ENCODE results near the gene OCA2.

- no peak for TF ChIP-seq CTCF (IDR thresholded peaks at IDR 0.05)
- TF ChIP-seq POLR2A (IDR thresholded peaks at IDR 0.05): no peak
- no peak for TF ChIP-seq POLR2AphosphoS5 (IDR thresholded peaks at IDR 0.05)
Observed at GRCh38 chr15:27865926-27866325, 233.2 kb downstream of the OCA2 start.

Measured in prostate gland (tissue), 2 donors.